GM12874 (cell line): ENCODE measurements around the gene TLN1.

Source experiments
- TF ChIP-seq, protein P1 (sequence below): IDR thresholded peaks from 2 replicates; pipeline ENCODE4 v1.5.1; 2011; ENCODE audit warnings: low read depth, mild to moderate bottlenecking, control low read depth, low read length, moderate library complexity; ENCODE audit not compliant: insufficient read depth

The TLN1 gene

DNA sequence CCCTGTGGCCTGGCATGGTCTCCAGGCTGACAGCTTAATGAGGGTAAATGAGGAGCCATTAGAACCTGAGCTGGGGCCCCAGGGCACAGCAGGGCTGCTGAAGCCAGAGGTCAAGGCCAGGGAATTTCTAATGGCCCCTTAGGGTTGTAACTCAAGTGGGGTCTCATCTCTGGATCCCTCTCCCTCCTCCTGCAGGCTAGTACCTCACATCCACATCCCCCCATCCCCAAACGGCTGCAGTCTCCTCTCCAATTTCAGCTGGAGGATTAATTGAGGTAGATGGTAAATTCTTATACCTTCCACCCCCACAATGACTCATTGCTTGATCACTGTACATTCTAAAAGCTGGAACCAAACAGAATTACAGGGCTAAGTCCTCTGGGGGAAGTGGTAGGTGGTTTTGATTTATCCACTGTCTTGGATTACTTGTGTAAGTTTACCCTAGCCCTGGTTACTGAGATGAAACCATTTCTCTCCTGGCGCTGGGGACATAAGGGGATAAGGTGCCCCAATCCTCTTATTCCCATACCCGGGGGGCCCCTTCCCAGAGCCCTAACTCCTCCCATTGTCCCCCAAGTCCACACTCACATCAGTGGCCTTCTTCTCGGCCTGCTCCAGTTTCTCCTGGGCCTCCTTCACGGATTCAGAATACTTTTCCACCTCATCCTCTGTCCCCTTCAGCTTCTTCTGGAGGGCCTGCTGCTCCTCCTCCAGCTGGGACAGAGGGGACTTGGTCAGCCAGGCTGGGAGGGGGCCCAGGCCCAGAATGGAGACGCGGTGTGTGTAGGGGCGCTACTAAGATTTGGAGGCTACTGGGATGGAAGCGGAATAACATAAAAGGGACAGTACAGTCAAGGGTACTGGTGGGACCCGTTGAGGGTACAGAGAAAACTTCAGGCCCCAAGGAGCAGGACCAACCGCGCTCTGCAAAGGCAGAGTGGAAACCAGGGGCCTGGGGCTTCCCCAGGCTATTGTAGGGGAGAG, 43.1 kb downstream of the TLN1 start:
- TF ChIP-seq, protein P1, sequence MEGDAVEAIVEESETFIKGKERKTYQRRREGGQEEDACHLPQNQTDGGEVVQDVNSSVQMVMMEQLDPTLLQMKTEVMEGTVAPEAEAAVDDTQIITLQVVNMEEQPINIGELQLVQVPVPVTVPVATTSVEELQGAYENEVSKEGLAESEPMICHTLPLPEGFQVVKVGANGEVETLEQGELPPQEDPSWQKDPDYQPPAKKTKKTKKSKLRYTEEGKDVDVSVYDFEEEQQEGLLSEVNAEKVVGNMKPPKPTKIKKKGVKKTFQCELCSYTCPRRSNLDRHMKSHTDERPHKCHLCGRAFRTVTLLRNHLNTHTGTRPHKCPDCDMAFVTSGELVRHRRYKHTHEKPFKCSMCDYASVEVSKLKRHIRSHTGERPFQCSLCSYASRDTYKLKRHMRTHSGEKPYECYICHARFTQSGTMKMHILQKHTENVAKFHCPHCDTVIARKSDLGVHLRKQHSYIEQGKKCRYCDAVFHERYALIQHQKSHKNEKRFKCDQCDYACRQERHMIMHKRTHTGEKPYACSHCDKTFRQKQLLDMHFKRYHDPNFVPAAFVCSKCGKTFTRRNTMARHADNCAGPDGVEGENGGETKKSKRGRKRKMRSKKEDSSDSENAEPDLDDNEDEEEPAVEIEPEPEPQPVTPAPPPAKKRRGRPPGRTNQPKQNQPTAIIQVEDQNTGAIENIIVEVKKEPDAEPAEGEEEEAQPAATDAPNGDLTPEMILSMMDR: no peak

DNA sequence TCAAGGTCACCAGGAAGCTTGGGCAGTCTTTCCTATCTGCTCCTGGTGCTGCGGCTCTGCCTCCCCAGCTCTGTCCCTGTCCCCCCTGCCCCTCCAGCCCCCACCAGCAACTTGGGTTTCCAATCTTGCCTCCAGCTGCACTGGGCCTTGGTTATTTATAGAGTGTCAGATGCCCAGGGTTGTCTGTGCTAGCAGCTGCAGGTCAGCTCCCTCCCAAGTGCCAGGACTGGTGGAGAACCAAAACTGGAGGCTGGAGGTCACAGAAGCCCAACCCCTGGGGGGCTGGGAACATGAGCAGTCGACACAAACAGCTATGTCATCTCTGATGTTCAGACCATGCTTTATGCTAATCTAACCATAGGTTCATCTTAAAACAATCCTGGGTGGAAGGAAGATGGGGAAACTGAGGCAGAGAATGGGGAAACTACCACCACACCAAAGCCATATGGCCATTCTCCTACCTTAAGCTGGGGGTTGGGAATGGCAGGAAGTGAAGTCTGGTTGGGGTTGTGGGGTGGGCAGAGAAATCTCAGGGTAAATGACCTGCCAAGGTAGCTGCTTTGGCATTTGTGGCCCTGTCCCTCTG, 43.9 kb downstream of the TLN1 start:
- TF ChIP-seq, protein P1: no peak

DNA sequence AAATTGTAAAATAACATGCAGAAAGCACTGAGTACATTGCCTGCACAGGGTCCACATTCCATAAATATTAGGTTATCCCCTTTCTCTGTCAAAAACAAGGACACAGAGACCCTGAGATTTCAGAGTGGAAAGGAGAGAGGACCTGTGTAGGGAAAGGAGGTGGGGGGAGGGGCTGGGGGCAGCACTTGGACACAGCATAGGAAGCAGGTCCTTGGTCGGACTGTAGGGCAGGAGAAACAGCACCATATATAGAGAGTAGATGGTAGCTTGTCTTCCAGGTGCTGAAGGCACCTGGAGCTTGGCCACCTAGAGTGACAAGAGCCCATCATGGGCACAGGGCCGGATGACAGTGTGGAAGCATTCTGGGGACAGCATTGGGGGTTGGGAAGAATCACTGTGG, 44.7 kb downstream of the TLN1 start:
- TF ChIP-seq, protein P1: no peak

DNA sequence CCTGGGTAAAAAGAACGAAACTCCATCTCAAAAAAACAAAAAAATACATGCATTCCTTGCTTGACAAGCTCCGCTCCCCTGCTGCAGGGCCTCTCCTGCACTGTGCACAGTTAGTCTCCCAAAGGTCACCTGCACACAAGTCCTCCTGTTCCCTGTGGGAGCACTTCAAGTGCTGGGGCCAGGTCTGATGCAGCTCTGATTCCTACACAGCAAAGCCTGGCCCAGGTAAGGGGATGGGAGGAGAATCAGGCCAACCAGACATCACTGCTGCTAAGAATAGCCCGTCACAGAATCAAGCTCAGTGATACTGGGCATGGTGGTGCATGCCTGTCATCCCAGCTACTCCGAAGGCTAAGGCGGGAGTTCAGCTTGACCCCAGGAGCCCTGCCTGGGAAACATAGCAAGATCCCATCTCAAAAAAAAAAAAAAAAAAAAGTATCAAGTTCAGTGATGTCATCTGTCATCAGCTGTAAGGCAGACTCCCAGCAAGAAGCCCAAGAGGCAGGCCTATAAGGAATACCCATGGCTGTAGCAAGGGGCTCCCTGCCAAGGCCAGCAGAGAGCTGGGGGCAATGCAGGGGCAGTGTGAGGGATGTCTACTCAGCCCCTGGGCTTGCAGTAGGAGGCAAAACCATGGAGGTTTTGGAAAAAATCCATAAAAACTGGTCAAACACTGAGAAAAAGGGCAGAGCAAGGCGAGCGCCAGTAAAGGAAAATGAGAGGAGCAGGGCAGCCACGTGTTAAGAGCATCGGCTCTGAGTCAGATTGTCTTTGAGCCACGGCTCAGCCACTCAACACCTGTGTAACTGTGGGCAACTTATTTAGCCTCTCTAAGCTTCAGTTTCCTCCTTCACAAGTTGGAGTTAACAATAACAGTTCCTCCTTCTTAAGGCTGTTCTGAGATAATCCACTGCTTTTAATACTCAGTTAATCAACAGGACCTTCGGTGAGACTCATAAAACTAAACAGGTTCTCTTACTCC, 45.5 kb downstream of the TLN1 start:
- TF ChIP-seq, protein P1: no peak

DNA sequence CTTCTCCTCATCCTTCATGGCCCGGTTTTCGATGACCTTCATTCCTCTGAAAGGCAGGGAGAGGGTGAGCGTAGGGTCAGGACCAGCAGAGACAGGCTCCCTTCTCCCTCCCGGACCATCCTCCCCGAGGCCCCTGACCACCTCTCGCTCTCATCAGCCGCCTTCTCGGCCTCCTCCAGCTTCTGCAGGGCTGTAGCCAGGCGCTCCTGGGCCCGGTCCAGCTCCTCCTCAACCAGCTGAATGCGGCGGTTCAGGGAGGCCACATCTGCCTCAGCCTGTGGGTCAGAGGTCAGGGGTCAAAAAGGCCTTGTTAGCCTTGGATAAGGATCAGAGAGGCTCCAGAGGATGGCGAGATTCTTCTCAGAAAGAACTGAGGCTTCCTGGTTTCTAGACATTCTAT, 46.5 kb downstream of the TLN1 start:
- TF ChIP-seq, protein P1: no peak

DNA sequence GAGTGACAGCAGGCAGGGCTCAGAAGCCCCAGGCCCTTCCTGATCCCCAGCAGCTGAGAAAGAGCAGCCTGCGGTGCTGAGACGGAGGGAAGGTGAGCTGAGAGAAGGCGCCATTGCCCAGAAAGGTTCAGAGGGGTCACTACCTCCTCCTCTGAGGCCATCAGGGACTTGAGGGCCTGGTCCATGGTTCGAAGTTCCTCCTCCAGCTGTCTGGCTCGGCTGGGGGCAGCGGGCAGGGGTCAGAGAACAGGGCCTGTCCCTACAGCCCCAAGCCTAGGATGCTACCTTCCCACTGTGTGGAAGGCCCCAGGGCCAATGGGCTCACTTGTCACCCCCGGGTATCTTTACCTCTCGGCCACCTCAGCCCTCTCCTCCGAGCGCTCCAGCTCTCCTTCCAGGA, 47.1 kb downstream of the TLN1 start:
- TF ChIP-seq, protein P1: no peak
